Activated effector memory CD4-positive, alpha-beta T cell treated with anti-CD3 and anti-CD28 coated beads, Interleukin-2, amount 50 U/mL, for 16 hours (primary cell): ENCODE results near the gene CHRDL2.
A peak's percentile ranks its signal among the peaks of the same experiment; 100 is the strongest.

Experiments used
- DNase-seq: peaks from one replicate; pipeline ENCODE4 v3.0.0-alpha.2; 2020

Gene CHRDL2

GRCh38 chr11:74683279-74683871 lies 47.9 kb downstream of the CHRDL2 start:
- peak; percentile 59 for DNase-seq

- peak; percentile 44 for DNase-seq
Observed at GRCh38 chr11:74682731-74683278, 48.4 kb downstream of the CHRDL2 start.

- peak; percentile 53 for DNase-seq
Observed at GRCh38 chr11:74681686-74682651, 49.3 kb downstream of the CHRDL2 start.

GRCh38 chr11:74680703-74681531 lies 50.3 kb downstream of the CHRDL2 start:
- peak; percentile 52 for DNase-seq

- peak; percentile 28 for DNase-seq
Observed at GRCh38 chr11:74680035-74680671, 51.1 kb downstream of the CHRDL2 start.

- DNase-seq: peak; percentile 30
Observed at GRCh38 chr11:74679513-74679865, 51.7 kb downstream of the CHRDL2 start.

- peak; percentile 17 for DNase-seq
Observed at GRCh38 chr11:74678591-74679512, 52.4 kb downstream of the CHRDL2 start.

GRCh38 chr11:74678041-74678440 lies 53.2 kb downstream of the CHRDL2 start:
- DNase-seq: no peak

- peak; percentile 36 for DNase-seq
Observed at GRCh38 chr11:74677131-74677530, 54.1 kb downstream of the CHRDL2 start.

GRCh38 chr11:74676596-74676995 lies 54.6 kb downstream of the CHRDL2 start:
- no peak for DNase-seq

GRCh38 chr11:74675761-74676160 lies 55.5 kb downstream of the CHRDL2 start:
- no peak for DNase-seq

- DNase-seq: no peak
Observed at GRCh38 chr11:74673693-74674360, 57.4 kb downstream of the CHRDL2 start.

GRCh38 chr11:74672956-74673692 lies 58.1 kb downstream of the CHRDL2 start:
- DNase-seq: no peak

GRCh38 chr11:74672332-74672955 lies 58.8 kb downstream of the CHRDL2 start:
- DNase-seq: no peak

GRCh38 chr11:74671520-74672196 lies 59.6 kb downstream of the CHRDL2 start:
- DNase-seq: no peak

- no peak for DNase-seq
Observed at GRCh38 chr11:74670171-74670570, 61.1 kb downstream of the CHRDL2 start.

GRCh38 chr11:74669211-74670160 lies 61.7 kb downstream of the CHRDL2 start:
- DNase-seq: no peak

GRCh38 chr11:74663315-74663714 lies 67.9 kb downstream of the CHRDL2 start:
- no peak for DNase-seq
